Tibial artery (tissue), 4 donors: ENCODE results near the gene CHST6.
"Not testable (repeated sequence)": the region's sequence is repeated elsewhere in the genome, so short reads cannot be mapped to it uniquely, and the experiment has no call there.

Experiments used
- DNase-seq, 2 donors: peaks; one replicate each; pipeline ENCODE4 v3.0.0-alpha.2; 2019
- H3K27ac ChIP-seq, 2 donors: fragments of 200-600 bp; sonication (generic) in 1 of 2; 1 replicate in 1 of 2; 2 replicates in 1 of 2; pipeline ENCODE4 v1.5.1; 2018 to 2019; ENCODE audit warnings: mild to moderate bottlenecking in 1 of 2
- H3K27me3 ChIP-seq, 2 donors: fragments of 200-600 bp; sonication (generic) in 1 of 2; one replicate each; pipeline versions ENCODE4 v1.5.1 to v1.6.0; 2016 to 2019
- H3K36me3 ChIP-seq, 3 donors: fragments of 200-600 bp; sonication (generic) in 2 of 3; one replicate each; pipeline ENCODE4 v1.5.1; 2016 to 2019; ENCODE audit warnings: mild to moderate bottlenecking in 2 of 3
- H3K4me1 ChIP-seq, 4 donors: fragments of 200-600 bp; sonication (generic) in 2 of 4; 1 replicate in 3 of 4; 2 replicates in 1 of 4; pipeline ENCODE4 v1.5.1; 2016 to 2019
- H3K4me3 ChIP-seq, 2 donors: fragments of 200-600 bp; sonication (generic) in 1 of 2; 1 replicate in 1 of 2; 2 replicates in 1 of 2; pipeline ENCODE4 v1.5.1; 2018 to 2019; ENCODE audit warnings: mild to moderate bottlenecking in 2 of 2
- H3K9me3 ChIP-seq, 3 donors: fragments of 200-600 bp; sonication (generic) in 1 of 3; one replicate each; pipeline ENCODE4 v1.5.1; 2016 to 2019
- intact Hi-C: fragments of 100-400 bp; cut with DNase I; formaldehyde crosslinking; loops from one replicate; pipeline ENCODE4 v1.15.0; 2023; ENCODE audit warnings: low total_unique reads
- TF ChIP-seq, protein P1 (sequence below), 2 experiments: fragments of 200-600 bp in 1 of 2; fragments of 450-650 bp in 1 of 2; IDR thresholded peaks; one replicate each; pipeline ENCODE4 v1.5.1; 2017 to 2019; ENCODE audit warnings: antibody characterized with exemption in 2 of 2, mild to moderate bottlenecking in 1 of 2, moderate library complexity in 1 of 2

Gene CHST6

GRCh38 chr16:75501359-75501758 lies 6.1 kb upstream of the CHST6 start:
- Histone ChIP-seq H3K9me3 (no peaks in the 10 kb centered on the region), H3K27ac (peak overlapping the region; percentile 58 to 62), H3K36me3 (no peaks in the 10 kb centered on the region), H3K4me3 (no peak overlapping the region), H3K27me3 (no peaks in the 10 kb centered on the region), H3K4me1 (peaks cover 0 to 34% (median 7%) of the 10 kb centered on the region in 4 donors)
- intact Hi-C loops = no loop called here
- TF ChIP-seq, protein P1, sequence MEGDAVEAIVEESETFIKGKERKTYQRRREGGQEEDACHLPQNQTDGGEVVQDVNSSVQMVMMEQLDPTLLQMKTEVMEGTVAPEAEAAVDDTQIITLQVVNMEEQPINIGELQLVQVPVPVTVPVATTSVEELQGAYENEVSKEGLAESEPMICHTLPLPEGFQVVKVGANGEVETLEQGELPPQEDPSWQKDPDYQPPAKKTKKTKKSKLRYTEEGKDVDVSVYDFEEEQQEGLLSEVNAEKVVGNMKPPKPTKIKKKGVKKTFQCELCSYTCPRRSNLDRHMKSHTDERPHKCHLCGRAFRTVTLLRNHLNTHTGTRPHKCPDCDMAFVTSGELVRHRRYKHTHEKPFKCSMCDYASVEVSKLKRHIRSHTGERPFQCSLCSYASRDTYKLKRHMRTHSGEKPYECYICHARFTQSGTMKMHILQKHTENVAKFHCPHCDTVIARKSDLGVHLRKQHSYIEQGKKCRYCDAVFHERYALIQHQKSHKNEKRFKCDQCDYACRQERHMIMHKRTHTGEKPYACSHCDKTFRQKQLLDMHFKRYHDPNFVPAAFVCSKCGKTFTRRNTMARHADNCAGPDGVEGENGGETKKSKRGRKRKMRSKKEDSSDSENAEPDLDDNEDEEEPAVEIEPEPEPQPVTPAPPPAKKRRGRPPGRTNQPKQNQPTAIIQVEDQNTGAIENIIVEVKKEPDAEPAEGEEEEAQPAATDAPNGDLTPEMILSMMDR (IDR thresholded peaks at IDR 0.05) = no peak
- no peak for DNase-seq

DNA sequence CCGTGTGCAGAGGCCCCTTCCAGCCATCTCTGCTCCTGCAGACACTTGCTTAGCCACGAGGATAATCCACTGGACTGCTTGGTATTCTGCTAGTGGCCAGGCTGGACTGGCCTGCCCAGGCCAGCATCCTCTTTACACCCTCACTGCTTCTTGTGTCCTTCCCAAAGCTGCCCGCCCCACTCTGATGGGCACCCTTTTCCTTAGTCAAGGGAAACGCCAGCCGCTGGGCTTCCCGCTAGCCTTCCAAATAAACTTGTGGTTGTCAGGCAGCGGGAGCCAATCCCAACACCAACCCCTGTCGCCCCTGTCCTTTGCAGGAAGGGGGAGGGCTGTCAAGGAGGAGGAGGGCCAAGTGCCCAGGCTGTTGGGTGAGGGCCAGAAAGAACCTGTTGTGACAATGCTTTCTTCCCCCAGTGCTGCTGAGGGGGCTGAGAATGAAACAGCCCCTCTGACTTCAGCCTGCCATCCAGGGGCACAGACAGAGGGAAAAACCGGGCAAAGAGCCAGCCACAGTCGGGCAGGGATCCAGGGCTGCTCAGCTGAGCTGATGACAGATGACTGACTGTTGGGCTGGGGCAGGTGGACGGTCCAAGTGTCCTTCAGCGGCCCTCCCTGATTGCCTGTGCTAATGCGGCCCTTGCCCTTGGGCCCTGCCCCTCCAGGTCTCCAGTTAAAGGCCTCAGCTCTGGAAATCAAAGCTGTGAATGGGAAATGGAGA lies 3.5 kb upstream of the CHST6 start:
- H3K27me3 ChIP-seq, H3K9me3 ChIP-seq, intact Hi-C loops, H3K4me3 ChIP-seq, H3K36me3 ChIP-seq: not testable (repeated sequence)
- Histone ChIP-seq H3K4me1 (peaks cover 0 to 51% (median 20%) of the 10 kb centered on the region in 4 donors), H3K27ac (peak overlapping the region; percentile 62 to 65)
- DNase-seq = peak in 1 of 2 donors; percentile 78

- intact Hi-C loops = no loop called here
- TF ChIP-seq, protein P1 (IDR thresholded peaks at IDR 0.05) = no peak
- DNase-seq = no peak
- peak overlapping the region; percentile 25 to 62 for H3K27ac ChIP-seq
- no peaks in the 10 kb centered on the region for H3K36me3 ChIP-seq
- no peaks in the 10 kb centered on the region for H3K9me3 ChIP-seq
- no peak overlapping the region for H3K4me3 ChIP-seq
- no peaks in the 10 kb centered on the region for H3K27me3 ChIP-seq
- peaks cover 0 to 53% (median 20%) of the 10 kb centered on the region in 4 donors for H3K4me1 ChIP-seq
Observed at GRCh38 chr16:75497558-75497957, 2.3 kb upstream of the CHST6 start.

- H3K27me3 ChIP-seq = no peaks in the 10 kb centered on the region
- peak overlapping the region; percentile 46 to 57 for H3K4me3 ChIP-seq
- no peaks in the 10 kb centered on the region for H3K36me3 ChIP-seq
- peak overlapping the region; percentile 42 to 56 for H3K27ac ChIP-seq
- TF ChIP-seq, protein P1 (IDR thresholded peaks at IDR 0.05) = no peak
- DNase-seq = no peak
- intact Hi-C loops = no loop called here
- H3K4me1 ChIP-seq = peaks cover 0 to 38% (median 19%) of the 10 kb centered on the region in 4 donors
- H3K9me3 ChIP-seq = no peaks in the 10 kb centered on the region
Observed at GRCh38 chr16:75494661-75495075, 573 bp downstream of the CHST6 start.

- intact Hi-C loops = no loop called here
- TF ChIP-seq, protein P1 (IDR thresholded peaks at IDR 0.05) = no peak
- H3K27me3 ChIP-seq = no peaks in the 10 kb centered on the region
- no peaks in the 10 kb centered on the region for H3K36me3 ChIP-seq
- H3K27ac ChIP-seq = peak overlapping the region; percentile 42 to 56
- peaks cover 0 to 33% (median 19%) of the 10 kb centered on the region in 4 donors for H3K4me1 ChIP-seq
- no peak for DNase-seq
- no peaks in the 10 kb centered on the region for H3K9me3 ChIP-seq
- peak overlapping the region; percentile 46 to 57 for H3K4me3 ChIP-seq
Observed at GRCh38 chr16:75494184-75494583, 1.1 kb downstream of the CHST6 start.

- H3K27ac ChIP-seq = no peak overlapping the region
- TF ChIP-seq, protein P1 (IDR thresholded peaks at IDR 0.05) = no peak
- H3K36me3 ChIP-seq = no peaks in the 10 kb centered on the region
- no peaks in the 10 kb centered on the region for H3K27me3 ChIP-seq
- DNase-seq = no peak
- no peaks in the 10 kb centered on the region for H3K9me3 ChIP-seq
- no peak overlapping the region for H3K4me3 ChIP-seq
- intact Hi-C loops = no loop called here
- peaks cover 0 to 19% (median 13%) of the 10 kb centered on the region in 4 donors for H3K4me1 ChIP-seq
Observed at GRCh38 chr16:75491876-75492275, 3.4 kb downstream of the CHST6 start.
